HG02763 (cell line): ENCODE results near the gene FRMD4A.

ENCODE experiments used
- ATAC-seq: cut with Tn5 transposase; IDR thresholded peaks from one replicate; pipeline ENCODE4 v1.9.1; 2021; ENCODE audit warnings: mild to moderate bottlenecking, moderate library complexity; ENCODE audit not compliant: unreplicated experiment

The FRMD4A gene

GRCh38 chr10:13893926-13894325 is 436.8 kb downstream of the FRMD4A start:
- ATAC-seq = no peak

- ATAC-seq = no peak
These were observed 437.9 kb downstream of the FRMD4A start for GRCh38 chr10:13892871-13893270.

DNA sequence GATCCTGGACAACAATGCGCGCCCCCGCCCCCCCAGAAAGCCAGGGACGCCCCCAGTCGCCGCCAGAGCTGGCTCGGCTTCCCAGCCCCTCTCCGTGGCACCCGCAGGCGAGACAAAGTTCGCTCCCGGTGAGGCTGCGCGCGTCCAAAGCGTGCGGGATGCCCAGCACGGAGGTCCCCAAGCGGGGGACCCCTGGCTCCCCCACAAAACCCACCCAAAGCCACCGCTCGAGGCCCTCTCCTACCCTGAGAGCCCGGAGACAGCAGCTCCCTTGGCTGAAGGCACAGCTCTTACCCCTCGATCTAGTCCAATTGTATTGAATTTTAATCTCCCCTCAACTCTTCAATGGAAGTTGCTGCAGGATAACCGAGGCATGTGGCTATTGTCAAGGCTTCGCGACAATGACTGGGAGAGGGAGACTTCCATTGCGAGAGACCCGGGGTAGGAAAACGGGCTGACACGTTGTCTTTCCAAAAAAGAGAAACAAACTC is 438.7 kb downstream of the FRMD4A start:
- ATAC-seq = no peak

DNA sequence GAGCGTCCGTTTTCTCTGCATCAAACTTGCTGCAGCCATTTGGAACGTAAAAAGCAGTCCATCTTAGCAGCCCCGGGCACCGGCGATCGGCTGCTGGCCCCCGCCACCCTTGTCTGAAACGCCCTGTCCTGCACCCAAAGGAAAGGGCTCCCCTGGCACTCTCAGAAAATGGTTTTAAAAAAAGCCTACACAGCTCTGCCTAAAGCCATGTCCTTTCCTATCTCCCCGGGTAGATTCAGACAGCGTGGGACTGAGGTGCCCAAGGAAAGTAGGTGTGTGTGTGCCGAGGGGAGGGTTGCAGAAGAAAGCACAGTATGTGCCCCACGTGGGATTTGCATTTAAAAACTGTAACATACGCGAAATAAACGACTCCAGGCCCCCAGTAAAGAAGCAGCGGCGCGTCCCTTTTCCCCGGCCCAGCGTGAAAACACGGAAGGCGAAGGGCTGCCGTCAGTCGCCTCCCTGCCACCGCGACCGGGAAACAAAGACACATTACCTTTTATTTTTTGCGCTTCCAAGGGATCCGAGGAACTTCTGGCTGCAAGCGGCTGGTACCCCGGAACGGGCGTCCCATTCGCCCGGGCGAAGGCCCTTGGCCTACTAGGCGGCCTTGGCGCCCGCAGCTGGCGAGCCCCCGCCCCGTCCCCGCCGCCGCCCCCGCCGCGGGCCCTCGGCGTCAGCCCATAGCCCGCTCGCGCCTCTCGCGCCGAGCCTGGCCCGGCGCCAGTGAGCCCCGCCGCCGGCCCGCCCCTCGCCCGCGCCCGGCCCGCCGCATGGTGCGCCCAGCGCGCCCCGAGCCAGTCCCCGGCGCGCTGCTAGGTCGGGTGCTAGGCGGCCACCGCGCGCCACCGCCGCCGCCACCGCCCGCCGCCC is 439.4 kb downstream of the FRMD4A start:
- ATAC-seq = no peak

GRCh38 chr10:13890233-13891127 is 440.2 kb downstream of the FRMD4A start:
- no peak for ATAC-seq

GRCh38 chr10:13887761-13888160 is 443.0 kb downstream of the FRMD4A start:
- ATAC-seq = no peak

DNA sequence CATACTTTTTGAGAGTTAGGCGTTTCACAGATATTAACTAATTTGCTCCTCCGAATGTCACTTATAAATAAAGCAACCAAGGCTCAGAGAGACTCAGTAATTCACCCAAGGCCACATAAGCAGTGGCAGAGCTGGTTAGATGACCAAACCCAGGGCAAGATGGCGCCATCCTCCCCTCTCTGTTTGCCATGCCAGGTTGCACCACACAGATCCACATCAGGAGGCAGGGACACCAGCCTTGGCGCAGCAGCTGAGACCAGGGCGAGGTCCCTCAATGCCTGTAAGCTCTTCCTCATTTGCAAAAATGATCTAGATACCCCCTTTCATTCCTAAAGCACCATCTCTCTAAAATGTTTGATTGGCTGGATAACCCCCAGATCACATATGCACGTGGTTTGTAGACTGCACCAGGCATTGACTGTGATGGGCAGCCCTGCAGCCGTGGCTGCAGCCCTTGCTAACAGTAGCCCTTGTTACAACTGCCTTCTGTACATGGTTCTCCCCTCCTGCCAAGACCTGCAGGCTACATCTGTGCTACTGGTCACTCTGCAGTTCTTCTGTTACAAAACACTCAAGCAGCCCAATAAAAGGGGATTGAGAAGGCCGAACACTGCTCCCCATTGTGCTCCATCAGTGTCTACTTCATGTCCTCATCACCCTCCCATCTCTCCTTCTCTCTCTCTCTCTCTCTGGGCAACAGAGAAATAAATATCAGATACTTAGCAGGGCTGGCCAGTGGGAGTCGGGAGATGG is 445.3 kb downstream of the FRMD4A start:
- no peak for ATAC-seq

GRCh38 chr10:13883636-13884444 is 446.9 kb downstream of the FRMD4A start:
- ATAC-seq = no peak

DNA sequence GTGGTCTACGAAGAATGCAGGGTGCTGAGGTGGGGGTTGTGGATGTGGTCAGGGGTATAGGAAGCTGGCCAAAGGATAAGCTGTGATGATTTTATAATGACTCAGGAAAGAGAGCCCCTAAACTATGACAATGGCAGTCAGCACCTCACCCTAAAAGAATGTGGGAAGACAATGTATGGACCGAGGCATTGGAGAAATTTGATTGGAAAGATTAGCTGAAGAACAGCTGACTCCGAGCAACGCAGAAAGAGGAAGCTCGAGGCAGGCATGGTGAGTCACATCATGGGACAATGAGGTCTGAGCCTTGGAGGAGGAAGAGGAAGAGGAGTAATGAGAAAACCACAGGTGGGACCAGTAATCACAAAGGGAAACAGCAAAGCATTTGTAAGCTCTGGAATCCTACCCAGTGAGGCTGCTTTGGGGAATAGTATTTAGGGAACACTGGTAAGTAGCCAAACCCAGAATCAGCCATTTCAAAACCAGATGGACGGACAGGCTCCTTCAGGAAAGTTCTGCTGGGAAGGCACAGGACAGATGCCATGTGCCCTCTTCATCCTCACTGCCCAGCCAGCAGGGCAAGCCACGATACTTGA is 448.5 kb downstream of the FRMD4A start:
- ATAC-seq = no peak

DNA sequence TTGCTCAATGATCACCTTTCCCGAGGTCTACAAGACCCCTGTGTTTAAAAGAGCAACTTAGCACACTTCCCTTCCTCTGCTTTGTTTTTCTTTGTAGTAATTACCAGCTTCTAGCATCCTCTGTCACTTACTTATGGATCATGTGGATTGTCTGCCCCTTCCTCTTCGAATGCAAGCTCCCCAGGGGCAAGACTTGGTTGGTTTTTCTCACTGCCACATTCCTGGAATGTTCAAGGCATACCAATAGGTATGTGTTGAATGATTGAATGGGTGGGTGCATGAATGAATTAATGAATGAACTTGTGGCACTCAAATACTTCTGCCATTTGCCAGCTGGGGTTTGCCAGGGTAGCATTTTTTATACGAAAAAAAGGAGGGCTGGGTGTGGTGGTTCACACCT is 450.0 kb downstream of the FRMD4A start:
- no peak for ATAC-seq

GRCh38 chr10:13877154-13877909 is 453.4 kb downstream of the FRMD4A start:
- no peak for ATAC-seq

GRCh38 chr10:13873196-13873595 is 457.5 kb downstream of the FRMD4A start:
- no peak for ATAC-seq

GRCh38 chr10:13872411-13872810 is 458.3 kb downstream of the FRMD4A start:
- ATAC-seq = no peak

DNA sequence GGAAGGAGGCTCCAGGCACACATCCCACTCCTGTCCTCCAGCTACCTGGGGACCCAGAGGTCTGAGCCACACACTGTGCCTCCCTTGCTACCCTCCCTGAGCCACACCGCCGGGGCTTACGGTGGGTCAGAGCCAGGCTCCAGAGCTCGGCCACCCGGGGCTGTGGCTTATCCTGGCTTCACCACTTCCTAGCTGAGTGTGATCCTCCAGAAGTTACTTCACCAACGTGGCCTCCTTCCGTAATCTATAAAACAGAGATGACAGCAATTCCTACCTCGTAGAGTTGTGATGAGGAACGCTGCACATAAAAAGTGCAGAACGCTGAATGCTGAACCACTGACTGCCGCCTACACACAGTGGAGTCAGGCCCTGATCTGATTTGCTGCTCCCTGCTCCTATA is 458.9 kb downstream of the FRMD4A start:
- ATAC-seq = no peak

DNA sequence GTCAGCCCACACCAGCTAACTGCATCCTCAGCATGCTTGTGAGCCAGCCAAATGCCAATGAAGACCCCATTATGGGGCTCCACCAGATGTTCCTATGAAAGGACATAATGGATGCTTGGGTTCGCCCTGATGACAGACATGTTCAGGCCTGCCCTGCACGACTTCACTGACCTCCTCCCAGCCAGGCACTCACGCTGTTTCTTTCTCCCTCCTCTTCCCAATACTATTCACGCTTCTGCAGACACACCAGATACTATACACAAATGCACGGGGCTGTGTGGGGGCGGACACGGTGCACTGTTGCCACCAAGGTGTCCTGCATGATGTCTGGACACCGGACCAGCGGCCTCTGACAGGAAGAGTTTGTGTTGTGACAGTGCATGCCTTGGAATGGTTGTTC is 459.7 kb downstream of the FRMD4A start:
- ATAC-seq = no peak

DNA sequence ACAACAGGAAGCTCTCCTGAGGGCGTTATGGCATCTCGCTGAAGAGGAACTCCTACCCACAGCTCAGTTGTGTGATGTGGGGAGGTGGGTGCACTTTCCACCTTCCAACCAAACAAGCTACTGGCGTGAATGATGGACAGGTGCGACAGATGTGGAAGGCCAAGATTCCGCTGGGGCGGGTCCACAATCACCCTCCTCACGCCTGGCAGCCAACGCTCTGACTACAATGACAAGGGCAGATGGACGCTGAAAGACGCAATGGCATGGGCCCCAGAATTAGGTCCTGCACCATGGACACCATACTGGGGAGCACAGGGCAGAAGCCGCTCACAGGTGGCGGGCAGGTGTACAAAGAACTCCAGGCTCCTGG is 461.4 kb downstream of the FRMD4A start:
- no peak for ATAC-seq

- no peak for ATAC-seq
These were observed 462.0 kb downstream of the FRMD4A start for GRCh38 chr10:13868528-13869294.

- ATAC-seq = no peak
These were observed 462.9 kb downstream of the FRMD4A start for GRCh38 chr10:13867822-13868221.
